Neutrophil (primary cell): ENCODE measurements around the gene C2CD2.
"Not testable (repeated sequence)": the region's sequence is repeated elsewhere in the genome, so short reads cannot be mapped to it uniquely, and the experiment has no call there.

Experiments used
- H3K27ac ChIP-seq: fragments of 200-600 bp; sonication (generic); 2 replicates; pipeline ENCODE4 v1.5.1; 2016; ENCODE audit warnings: mild to moderate bottlenecking, moderate library complexity
- H3K27me3 ChIP-seq: fragments of 200-600 bp; sonication (generic); 2 replicates; pipeline ENCODE4 v1.6.0; 2016; ENCODE audit warnings: mild to moderate bottlenecking
- H3K36me3 ChIP-seq: fragments of 200-600 bp; sonication (generic); 2 replicates; pipeline ENCODE4 v1.5.1; 2017
- H3K4me1 ChIP-seq, 2 experiments: fragments of 200-600 bp in 1 of 2; sonication (generic) in 1 of 2; 1 replicate in 1 of 2; 2 replicates in 1 of 2; pipeline versions ENCODE4 v1.5.1 to v1.6.1; 2013 to 2016; ENCODE audit warnings: low read depth in 1 of 2, low read length in 1 of 2, mild to moderate bottlenecking in 1 of 2, moderate library complexity in 1 of 2; ENCODE audit not compliant: control insufficient read depth in 1 of 2, insufficient read depth in 1 of 2
- H3K4me3 ChIP-seq, 2 experiments: fragments of 200-600 bp in 1 of 2; sonication (generic) in 1 of 2; 1 replicate in 1 of 2; 2 replicates in 1 of 2; pipeline ENCODE4 v1.5.1; 2013 to 2016; ENCODE audit warnings: low read depth in 1 of 2, low read length in 1 of 2, mild to moderate bottlenecking in 1 of 2, moderate library complexity in 1 of 2
- H3K9me3 ChIP-seq: fragments of 200-600 bp; sonication (generic); 2 replicates; pipeline ENCODE4 v1.5.1; 2016
- CTCF ChIP-seq: fragments of 200-600 bp; sonication (generic); IDR thresholded peaks from 2 replicates; pipeline ENCODE4 v1.5.1; 2016; ENCODE audit warnings: antibody characterized with exemption

The C2CD2 gene

DNA sequence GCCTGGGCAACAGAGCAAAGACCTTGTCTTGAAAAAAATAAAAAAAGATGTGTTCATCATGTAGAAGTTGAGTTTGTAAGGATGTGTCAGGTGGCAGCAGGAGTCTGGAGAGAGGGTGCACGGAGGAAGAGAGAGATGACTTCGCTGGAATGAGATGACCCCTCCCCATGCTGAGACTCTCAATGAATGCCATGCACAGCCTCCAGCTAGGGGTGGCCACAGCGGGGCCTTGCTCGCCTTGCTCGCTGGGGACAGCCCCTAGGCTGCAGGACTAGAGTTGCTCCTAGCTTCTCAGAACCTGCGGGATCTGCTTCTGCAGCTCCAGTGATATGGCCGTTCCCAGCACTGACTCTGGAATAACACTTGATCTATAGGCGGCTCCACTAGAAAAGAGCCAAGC lies 6.6 kb upstream of the C2CD2 start:
- Histone ChIP-seq H3K4me3 (no peak overlapping the region), H3K27me3 (peaks cover 26% of the 10 kb centered on the region), H3K36me3 (no peaks in the 10 kb centered on the region), H3K4me1 (no peaks in the 10 kb centered on the region), H3K27ac (no peak overlapping the region), H3K9me3 (no peaks in the 10 kb centered on the region)
- no peak for TF ChIP-seq CTCF

GRCh38 chr21:41959697-41960096 lies 5.9 kb upstream of the C2CD2 start:
- H3K36me3 ChIP-seq, H3K9me3 ChIP-seq, H3K4me3 ChIP-seq, H3K27ac ChIP-seq, H3K4me1 ChIP-seq: not testable (repeated sequence)
- H3K27me3 ChIP-seq, result peaks cover 33% of the 10 kb centered on the region

- Histone ChIP-seq H3K9me3 (no peaks in the 10 kb centered on the region), H3K36me3 (no peaks in the 10 kb centered on the region), H3K27me3 (peaks cover 40% of the 10 kb centered on the region), H3K27ac (no peak overlapping the region), H3K4me1 (peaks cover 0 to 3% of the 10 kb centered on the region in 2 experiments), H3K4me3 (no peak overlapping the region)
- no peak for TF ChIP-seq CTCF
Measured at GRCh38 chr21:41958886-41959563, 5.2 kb upstream of the C2CD2 start.

GRCh38 chr21:41957991-41958766 lies 4.4 kb upstream of the C2CD2 start:
- Histone ChIP-seq H3K36me3 (no peaks in the 10 kb centered on the region), H3K27me3 (peaks cover 48% of the 10 kb centered on the region), H3K27ac (no peak overlapping the region), H3K4me1 (peaks cover 4 to 7% of the 10 kb centered on the region in 2 experiments), H3K9me3 (no peaks in the 10 kb centered on the region), H3K4me3 (no peak overlapping the region)
- TF ChIP-seq CTCF, result no peak

- H3K9me3 ChIP-seq, result no peaks in the 10 kb centered on the region
- H3K27ac ChIP-seq, result no peak overlapping the region
- H3K4me3 ChIP-seq, result no peak overlapping the region
- peaks cover 59% of the 10 kb centered on the region for H3K27me3 ChIP-seq
- no peaks in the 10 kb centered on the region for H3K36me3 ChIP-seq
- peaks cover 9 to 11% of the 10 kb centered on the region in 2 experiments for H3K4me1 ChIP-seq
- no peak for TF ChIP-seq CTCF
Measured at GRCh38 chr21:41956926-41957729, 3.3 kb upstream of the C2CD2 start.
